Measurements from ENCODE around the gene NCDN.
"Not testable (repeated sequence)": the region's sequence is repeated elsewhere in the genome, so short reads cannot be mapped to it uniquely, and the experiment has no call there.

The NCDN gene

DNA sequence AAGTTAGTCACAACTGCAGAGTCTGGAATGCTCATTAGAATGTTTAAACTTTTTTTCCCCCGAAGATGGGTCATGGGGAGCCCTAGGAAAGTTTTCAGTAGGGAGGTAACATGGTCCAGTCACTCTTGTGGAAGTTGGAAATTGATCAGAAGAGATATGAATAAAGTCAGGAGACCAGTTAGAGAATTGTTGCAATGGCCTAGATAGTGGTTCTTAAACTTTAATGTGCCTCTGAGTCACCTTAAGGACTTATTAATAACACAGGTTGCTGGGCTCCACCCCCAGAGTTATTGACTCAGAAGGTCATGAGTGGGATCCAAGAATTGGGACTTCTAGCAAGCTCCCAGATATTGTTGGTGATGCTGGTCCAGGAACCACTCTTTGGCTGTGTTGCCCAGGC lies 12.3 kb downstream of the NCDN start:
- no peak for DNase-seq (ENCODE audit: low read depth in 2 of 2)

DNA sequence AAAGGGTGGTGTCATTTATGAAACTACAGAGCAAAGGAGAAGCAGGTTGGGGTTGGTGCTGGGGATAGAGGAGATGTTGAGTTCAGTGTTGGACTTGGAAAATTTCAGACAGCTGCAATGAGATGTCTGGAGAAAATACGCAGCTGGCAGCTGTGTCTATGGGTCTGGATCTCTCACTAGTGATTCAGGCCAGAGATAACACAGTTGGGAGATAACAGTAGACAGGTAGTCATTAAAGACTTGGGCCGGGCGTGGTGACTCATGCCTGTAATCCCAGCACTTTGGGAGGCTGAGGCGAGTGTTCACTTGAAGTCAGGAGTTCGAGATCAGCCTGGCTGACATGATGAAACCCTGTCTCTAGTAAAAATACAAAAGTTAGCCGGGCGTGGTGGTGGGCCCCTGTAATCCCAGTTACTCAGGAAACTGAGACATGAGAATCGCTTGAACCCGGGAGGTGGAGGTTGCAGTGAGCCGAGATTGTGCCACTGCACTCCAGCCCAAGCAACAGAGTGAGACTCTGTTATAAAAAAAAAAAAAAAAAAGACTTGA lies 13.1 kb downstream of the NCDN start:
- DNase-seq (ENCODE audit: low read depth in 2 of 2): no peak

DNA sequence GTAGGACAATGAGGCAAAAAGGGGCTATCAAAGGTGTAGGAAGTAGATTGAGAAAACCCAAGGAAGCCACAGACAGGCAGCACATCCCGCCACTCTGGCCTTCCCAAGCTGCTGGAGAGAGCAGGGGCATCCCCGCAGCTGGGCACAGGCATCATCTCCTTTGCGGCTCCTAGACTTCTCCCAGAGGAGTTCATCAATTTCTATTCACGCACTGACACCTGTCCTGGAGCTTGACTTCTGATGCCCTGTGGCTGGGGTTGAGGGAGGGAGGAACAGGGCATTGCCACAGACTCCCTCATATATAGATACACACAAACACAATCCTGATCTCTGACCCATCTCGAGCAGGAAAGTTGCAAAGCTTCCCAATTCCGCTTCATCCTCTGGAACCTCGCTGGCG lies 13.7 kb downstream of the NCDN start:
- DNase-seq (ENCODE audit: low read depth in 2 of 2): no peak

DNA sequence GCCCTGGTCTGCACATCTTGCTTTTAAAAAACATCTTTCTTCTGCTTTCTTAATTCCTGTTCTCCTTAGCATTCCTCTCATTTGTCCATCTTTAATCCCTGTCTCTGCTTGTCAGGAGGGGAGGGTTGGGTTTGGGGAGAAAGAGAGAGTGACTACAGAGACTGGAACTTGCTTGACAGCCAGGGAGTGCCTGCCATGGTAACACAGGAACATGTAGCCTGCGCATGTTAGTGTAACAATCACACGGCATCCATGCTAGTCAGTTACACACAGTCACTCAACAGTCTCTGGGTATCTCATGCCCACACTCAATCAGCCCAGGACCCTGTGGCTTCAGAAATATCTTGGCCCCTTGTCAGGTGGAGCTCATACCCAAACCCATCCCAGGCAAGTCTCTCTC lies 14.7 kb downstream of the NCDN start:
- no peak for DNase-seq (ENCODE audit: low read depth in 2 of 2)

DNA sequence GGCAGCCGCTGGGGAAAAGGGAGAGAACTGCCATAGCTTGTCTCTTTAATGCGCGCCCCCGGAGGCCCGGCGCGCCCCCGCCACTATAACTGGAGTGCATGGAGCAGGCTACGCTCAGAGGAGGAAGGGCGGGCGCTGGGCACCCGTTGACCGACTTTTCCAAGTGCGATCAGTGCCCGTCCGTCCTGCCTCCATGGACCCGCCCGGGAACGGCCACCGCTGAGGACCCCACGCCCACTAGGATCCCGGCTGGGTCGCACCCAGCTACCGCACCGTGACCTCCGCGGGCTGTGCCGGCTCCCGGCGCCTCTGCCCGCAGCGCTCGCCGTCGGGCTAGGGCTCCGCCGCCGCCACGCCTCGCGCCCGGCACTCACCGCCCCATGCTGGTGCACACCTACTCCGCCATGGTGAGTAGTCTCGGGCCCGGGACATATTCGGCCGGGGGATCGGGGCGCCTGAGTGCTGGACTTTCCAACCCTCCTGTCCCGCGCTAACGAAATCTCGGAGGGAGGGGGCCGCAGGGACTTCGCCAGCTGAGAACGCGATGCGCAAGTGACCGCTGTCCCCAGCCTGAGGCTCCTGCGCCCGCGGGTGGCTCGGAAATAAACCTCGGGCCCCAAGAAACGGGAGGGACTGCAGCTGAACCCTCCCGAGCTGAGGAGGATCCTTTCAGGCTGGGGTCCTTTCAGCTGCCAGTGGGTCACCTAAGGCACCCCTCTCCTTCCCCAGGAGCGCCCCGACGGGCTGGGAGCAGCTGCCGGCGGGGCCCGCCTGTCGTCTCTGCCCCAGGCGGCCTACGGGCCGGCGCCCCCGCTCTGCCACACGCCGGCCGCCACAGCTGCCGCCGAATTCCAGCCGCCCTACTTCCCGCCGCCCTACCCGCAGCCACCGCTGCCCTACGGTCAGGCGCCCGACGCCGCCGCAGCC lies 15.9 kb downstream of the NCDN start, which contains the start of gene TFAP2E:
TFAP2E (plus strand) TSS at position 117 of the 927 bp plus-strand sequence; CDS start at position 381, 264 bp downstream.
- no peak for DNase-seq (ENCODE audit: low read depth in 2 of 2)

DNA sequence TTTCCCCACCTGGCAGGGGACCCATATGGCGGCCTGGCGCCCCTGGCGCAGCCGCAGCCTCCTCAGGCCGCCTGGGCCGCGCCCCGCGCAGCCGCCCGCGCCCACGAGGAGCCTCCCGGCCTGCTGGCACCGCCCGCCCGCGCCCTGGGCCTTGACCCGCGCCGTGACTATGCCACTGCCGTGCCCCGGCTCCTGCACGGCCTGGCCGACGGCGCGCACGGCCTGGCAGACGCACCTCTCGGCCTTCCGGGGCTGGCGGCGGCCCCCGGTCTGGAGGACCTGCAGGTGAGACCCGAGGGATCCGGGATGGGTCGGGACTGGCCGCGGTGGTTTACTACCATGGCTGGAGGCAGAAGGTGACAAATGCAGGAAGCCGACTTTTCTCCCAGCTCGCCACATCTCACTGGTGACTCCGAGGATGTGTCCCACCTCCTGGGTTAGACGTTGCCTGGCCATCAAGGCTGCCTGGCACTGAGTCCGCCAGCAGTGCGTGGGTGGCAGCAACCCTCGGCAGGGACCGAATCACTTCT lies 16.6 kb downstream of the NCDN start:
- DNase-seq (ENCODE audit: low read depth in 2 of 2): no peak

DNA sequence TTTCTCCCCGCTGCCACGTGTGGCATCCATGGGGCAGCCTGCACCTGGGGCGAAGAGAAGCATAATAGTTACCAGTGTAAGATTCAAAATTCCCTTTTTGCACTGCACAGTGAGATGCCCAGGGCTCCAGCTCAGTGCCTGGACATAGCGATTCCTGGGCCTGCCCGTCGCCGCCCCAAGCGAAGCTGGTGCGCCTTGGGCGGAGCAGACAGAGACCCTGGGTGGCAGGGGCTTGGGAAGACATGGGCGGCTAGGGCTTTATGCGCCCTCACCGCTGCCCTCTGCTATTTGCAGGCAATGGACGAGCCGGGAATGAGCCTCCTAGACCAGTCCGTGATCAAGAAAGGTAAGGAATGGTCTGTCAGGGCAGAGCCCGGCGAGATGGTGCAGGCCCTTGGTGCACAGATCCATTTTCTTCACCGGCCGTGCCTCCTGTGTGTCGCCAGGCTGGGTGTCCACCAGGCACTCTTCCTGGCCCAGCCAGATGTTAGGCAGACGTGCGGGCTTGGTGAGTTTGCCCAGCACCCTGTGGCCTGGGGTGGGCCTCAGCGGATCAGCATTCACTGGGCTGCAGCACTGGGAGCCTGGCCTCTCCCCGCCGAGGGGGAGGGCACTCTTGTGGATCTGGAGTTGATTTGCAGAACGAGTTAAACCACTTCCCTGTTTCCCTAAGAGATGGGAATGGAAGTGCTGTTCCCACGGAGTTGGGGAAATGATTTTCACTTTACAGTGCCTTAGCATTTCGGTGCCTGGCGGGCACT lies 17.2 kb downstream of the NCDN start:
- DNase-seq (ENCODE audit: low read depth in 2 of 2): no peak

DNA sequence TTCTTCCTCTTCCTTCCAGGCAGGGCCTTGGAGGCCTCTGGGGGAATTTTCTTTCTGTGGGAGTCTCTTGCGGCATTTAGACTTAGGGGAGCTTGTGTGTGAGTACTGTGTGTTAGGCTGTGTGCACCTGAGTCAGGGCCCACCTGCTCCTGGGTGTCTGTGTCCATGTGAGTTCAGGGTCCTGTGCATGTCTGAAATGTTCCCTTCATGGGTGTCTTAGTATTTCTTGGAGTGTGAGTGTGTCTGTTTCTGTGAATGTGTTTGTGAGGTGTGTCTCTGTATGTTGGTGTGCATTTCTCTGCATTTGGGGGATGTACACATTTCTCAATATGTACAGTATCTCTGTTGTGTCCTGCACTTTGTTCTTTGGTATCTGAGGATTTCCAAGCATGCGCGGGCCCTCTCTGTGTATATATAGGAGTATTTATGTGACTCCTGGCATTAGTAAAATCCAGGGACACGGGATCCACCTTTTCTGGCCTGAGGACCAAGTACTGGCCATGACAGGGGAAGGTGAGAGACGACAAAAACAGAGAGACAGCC lies 17.9 kb downstream of the NCDN start:
- no peak for DNase-seq (ENCODE audit: low read depth in 2 of 2)

DNA sequence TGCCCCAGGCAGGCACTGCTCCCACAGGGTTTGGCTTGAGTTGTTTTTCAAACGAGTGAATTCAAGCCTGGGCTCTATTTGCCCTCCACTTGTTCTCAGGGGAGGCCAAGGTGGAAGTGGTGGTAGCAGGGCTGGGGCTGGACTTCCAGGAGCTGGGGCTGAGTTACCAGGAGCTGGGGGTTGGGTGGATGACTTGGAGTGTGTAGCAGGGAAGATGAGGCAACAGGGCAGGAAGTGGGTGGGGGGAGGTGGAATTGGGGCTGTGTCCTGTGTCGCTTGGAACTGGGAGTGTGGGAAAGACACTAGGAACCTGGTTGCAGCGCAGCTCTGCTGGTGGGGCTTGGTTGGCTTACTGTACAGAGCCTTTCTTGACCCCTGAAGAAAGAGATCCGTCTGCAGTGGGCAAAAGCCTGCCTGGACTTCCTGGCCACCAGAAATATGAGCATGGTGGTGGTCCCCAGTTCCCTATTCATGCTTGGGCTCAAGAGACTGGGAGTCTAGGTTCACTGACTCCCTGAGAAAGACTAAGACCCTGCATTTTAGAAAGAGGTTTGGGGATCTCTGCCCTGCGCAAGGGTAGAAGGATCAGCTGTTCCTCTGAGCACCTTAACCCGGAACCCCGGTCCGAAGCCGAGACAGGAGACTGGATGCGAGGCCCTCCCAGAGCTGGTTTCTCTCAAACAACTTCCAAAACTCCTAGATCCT lies 18.6 kb downstream of the NCDN start:
- DNase-seq (ENCODE audit: low read depth in 2 of 2): no peak

DNA sequence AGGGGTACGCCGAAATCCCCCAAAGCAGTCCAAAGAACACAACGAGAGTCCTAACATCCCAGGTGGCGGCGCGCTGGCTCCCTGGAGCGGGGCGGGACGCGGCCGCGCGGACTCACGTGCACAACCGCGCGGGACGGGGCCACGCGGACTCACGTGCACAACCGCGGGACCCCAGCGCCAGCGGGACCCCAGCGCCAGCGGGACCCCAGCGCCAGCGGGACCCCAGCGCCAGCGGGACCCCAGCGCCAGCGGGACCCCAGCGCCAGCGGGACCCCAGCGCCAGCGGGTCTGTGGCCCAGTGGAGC lies 19.1 kb downstream of the NCDN start:
- DNase-seq (ENCODE audit: low read depth in 2 of 2): not testable (repeated sequence)

DNA sequence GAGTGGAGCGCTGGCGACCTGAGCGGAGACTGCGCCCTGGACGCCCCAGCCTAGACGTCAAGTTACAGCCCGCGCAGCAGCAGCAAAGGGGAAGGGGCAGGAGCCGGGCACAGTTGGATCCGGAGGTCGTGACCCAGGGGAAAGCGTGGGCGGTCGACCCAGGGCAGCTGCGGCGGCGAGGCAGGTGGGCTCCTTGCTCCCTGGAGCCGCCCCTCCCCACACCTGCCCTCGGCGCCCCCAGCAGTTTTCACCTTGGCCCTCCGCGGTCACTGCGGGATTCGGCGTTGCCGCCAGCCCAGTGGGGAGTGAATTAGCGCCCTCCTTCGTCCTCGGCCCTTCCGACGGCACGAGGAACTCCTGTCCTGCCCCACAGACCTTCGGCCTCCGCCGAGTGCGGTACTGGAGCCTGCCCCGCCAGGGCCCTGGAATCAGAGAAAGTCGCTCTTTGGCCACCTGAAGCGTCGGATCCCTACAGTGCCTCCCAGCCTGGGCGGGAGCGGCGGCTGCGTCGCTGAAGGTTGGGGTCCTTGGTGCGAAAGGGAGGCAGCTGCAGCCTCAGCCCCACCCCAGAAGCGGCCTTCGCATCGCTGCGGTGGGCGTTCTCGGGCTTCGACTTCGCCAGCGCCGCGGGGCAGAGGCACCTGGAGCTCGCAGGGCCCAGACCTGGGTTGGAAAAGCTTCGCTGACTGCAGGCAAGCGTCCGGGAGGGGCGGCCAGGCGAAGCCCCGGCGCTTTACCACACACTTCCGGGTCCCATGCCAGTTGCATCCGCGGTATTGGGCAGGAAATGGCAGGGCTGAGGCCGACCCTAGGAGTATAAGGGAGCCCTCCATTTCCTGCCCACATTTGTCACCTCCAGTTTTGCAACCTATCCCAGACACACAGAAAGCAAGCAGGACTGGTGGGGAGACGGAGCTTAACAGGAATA lies 19.7 kb downstream of the NCDN start:
- no peak for DNase-seq (ENCODE audit: low read depth in 2 of 2)

DNA sequence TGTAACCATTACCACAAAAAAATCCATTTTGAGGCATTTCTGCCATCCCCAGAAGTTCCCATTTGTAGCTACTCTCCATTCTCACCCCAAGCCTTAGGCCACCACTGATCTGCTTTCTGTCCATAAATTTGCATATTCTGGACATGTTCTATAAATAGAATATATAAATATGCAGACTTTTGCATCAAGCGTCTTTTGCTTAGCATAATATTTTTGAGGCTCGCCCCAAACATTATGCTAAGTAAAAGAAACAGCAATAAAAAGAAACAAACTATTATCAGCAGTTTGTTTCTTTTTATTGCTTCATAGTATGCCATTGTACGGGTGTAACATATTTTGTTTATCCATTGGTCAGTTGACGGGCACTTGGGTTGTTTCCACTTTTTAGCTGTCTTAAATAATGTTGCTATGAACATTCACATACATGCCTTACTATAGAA lies 23.4 kb downstream of the NCDN start:
- no peak for DNase-seq (ENCODE audit: low read depth in 2 of 2)

DNA sequence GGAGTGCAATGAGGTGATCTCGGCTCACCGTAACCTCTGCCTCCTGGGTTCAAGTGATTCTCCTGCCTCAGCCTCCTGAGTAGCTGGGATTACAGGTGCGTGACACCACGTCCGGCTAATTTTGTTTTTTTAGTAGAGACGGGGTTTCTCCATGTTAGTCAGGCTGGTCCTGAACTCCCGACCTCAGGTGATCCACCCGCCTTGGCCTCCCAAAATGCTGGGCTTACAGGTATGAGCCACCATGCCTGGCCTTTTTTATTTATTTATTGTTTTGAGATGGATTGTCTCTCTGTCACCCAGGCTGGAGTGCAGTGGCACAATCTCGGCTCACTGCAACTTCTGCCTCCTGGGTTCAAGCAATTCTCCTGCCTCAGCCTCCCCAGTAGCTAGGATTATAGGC lies 24.0 kb downstream of the NCDN start:
- DNase-seq (ENCODE audit: low read depth in 2 of 2): not testable (repeated sequence)

DNA sequence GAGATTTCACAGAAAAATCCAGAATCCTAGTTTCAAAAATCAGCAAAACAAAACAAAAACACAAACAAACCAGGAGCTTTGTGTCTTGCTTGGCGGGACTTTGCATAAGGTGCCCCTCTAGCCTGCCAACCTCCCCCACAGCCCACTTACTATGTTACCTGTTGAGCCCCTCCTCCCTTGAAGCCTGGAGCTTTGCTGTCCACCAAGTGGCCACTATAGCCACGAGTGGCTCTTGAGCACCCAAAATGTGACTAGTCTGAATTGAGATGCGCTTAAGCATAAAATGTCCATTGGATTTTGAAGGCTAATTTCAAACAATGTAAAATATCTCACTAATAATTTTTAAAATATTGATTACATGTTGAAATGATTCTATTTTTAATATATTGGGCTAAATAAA lies 27.7 kb downstream of the NCDN start:
- DNase-seq (ENCODE audit: low read depth in 2 of 2): no peak

DNA sequence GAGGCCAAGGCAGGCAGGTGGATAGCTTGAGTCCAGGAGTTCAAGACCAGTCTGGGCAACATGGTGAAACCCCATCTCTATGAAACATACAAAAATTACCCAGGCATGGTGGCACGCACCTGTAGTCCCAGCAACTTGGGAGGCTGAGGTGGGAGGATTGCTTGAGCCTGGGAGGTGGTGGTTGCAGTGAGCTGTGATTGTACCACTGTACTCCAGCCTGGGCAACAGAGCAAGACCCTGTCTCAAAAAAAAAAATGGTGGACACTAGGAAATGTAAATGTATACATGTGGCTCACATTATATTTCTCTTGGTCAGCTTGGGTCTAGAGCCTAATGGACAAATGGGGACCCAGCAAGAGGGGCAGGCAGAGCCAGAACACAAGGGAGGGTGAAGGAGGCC lies 28.2 kb downstream of the NCDN start:
- DNase-seq (ENCODE audit: low read depth in 2 of 2): not testable (repeated sequence)

DNA sequence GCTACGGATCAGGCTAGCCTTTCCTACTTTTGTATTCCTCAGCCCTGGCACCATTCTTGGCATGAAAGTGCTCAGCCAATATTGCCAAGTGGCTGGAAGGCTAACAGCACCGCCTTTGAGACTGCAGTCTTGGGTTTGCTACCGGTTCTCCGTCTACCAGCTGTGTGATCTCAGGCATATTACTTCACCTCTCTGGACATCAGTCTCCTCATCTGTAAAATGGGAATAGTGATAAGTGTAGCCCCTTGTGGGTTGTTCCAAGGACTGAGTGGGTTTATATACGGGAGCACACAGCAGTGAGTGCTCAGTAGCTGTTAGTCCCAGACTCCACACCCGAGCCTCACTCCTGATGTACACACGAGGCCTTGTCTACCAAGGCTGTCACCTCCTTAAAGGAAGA lies 29.2 kb downstream of the NCDN start:
- no peak for DNase-seq (ENCODE audit: low read depth in 2 of 2)

DNA sequence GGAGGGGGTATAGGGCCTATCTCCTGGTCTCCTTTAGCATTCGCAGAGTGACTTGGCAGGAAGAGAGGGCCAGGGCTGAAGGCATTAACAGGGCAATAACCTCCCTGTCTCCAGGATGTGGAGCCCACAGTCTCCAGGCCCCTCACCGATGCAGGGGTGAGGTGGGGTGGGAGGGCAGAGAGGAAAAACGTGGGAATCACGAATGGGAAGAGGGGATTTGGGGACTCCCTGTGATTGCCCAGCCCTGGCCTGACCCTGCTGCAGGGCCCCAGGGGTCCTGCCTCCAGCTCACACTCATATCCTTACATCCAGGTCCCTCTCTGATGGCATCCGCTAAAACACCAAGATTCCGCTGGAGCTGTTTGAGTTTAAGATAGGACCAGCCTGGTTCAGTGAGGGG lies 30.1 kb downstream of the NCDN start:
- no peak for DNase-seq (ENCODE audit: low read depth in 2 of 2)

DNA sequence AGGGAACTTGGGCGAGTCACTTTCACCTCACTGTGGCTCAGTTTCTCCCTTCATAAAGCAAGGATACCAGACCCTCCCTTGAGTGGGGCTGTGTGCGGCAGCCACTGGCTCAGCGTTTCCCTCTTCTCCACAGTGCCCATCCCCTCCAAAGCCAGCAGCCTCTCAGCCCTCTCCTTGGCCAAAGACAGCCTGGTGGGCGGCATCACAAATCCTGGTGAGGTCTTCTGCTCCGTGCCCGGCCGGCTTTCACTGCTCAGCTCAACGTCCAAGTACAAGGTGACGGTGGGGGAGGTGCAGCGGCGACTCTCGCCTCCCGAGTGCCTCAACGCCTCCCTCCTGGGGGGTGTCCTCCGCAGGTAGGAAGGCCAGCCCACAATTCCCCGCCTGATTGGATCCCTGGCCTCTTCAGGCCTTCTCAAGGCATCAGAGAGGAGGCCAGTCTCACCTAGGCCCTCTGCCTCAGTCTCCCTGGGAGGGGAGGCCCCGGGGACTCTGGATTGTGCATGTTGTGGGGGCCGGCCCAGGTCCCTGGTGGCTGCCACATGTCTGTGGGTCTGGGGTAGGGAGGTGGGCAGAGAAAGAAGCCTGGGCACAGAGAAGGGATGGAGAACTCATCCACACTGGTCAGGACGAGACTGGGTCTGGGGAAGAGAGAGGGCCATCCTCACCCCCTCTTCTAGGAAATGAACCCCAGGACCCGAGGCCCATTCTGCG lies 30.8 kb downstream of the NCDN start:
- DNase-seq (ENCODE audit: low read depth in 2 of 2): no peak

DNA sequence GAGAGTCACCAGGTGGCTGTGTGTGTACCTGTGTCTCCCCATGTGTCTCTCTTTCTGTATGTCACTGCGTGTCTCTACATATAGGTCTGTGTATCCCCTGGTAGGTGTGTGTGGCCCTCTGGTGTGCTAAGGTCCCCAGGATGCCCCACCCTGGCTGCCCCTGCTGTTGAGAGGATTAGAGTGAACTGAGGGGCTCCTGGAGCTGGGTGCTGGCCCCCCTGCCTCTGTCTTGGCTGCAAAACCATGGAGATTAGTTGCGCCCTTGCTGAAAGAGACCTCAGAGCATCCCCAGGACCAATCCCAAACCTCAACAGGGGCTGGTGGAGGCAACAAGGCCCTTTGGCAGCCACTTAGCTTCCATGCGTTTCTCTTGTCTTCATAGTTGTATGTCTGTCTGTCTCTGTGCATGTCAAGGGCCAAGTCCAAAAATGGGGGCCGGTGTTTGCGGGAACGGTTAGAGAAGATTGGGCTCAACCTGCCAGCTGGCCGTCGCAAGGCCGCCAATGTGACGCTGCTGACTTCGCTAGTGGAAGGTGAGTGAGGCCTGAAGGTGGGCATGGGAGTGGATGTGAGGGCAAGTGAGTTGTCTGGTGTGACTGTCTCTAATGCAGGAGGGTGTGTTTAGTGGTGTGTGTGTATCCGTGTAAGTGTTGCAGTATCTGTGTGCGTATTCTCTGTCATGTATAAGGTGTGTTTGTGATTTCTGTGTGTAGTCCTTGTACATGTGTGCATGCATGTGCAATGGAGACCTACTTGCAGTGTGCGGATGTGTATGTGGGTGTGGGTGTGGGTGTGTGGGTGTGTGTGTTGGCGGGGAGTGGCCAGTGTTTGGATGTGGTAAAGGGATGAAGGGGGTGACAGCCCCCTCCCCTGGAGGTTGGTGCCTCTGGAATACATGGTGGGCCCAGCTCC lies 32.2 kb downstream of the NCDN start:
- no peak for DNase-seq (ENCODE audit: low read depth in 2 of 2)
